CD4-positive, alpha-beta T cell treated with Interleukin-15 for 4 hours (primary cell): Measurements from ENCODE around the gene GLP2R.

Experiments used
- DNase-seq: peaks from one replicate; pipeline ENCODE4 v3.0.0-alpha.2; 2020; ENCODE audit warnings: low spot score

Gene GLP2R

DNA sequence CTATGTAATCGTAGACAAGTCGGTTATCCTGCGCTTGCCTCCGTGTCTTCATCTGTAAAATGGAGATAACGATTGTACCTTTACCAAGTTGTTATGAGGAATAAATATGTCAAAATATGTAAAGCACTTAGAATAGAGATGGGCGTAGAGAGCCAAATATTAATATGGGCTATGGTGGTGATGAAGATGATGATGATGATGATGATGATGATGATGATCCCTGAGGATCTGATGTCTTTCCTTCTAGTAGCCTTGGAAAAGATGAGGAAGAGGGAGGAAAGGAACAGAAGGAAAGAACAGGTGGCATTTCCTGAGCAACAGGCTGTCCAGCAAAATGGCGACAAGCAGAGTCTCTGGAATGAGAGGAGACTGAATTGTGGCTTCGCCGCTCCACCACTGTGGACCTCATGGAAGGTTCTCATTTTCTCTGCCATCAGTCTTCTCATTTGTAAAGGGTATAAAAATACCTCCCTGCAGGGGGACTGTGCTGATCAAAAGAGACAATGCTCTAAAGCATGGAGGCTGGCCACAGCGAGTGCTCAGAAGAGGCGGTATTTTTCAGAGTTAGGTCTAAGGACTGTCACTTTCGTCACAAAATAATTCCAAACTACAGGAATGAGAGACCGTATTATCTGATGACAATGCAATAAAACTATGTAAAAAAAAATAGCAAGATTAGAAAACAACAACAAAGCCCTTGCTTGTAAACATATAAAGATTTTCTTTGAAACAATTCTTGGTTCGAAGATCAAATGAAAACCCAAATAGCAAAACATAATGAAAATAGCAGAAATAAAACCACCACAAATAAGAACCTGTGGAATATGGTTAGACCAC is 96.5 kb downstream of the GLP2R start:
- no peak for DNase-seq

GRCh38 chr17:9924735-9925191 is 99.0 kb downstream of the GLP2R start:
- DNase-seq = peak; percentile 52

DNA sequence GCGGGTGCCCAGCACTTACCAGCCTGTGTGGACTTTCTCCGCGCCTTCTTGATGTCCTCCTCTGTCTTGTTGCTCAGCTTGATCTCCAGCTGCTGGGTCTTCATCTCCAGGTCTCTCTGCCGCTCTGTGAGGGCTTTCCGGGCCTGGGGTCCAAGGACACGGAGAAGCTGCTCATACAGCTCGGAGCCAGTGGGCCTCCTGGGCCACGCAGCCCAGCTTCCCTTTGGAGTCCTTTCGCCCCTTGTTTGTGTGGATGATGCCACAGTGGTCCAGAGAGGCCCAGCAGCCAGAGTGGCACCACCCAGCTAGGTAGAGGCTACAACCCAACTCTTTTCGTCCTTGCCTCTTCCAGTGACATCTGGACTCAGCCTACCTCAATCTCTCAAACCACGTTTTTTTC is 99.7 kb downstream of the GLP2R start:
- DNase-seq = no peak

GRCh38 chr17:9926150-9926804 is 100.6 kb downstream of the GLP2R start:
- no peak for DNase-seq

DNA sequence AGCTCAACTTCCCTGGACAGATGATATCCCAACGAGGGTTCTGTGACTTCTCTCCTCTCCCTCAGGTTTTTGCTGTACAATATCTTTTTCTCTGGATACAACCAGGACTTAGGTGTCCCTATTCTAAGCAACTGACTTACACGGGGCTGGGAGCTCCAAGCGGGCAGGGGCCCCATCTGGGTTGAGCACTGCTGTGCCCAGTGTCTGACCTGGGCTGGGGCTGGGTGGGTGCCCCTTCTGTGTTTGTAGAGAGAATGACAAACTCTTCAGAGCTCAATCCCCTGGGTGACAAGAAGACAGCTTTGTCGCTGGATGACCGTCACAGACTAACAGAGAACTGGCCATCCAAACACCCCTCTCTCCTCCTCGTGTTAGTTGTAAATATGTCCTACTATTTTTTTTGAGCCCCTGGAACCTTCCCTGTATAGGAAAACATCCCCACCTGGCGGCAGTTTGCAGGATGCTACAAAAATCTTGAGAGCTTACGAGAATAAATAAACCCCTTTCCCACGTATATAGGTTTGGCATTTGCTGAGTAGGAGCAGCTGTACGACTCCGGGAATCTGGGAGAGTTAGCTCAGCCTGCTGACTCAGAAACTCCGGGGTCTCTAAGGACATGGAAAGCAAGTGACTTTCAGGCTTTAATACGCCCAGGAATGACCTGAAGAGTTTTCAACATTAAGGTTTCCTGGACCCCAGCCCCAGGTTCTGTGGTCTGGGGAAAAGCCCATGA is 103.0 kb downstream of the GLP2R start:
- DNase-seq = no peak

DNA sequence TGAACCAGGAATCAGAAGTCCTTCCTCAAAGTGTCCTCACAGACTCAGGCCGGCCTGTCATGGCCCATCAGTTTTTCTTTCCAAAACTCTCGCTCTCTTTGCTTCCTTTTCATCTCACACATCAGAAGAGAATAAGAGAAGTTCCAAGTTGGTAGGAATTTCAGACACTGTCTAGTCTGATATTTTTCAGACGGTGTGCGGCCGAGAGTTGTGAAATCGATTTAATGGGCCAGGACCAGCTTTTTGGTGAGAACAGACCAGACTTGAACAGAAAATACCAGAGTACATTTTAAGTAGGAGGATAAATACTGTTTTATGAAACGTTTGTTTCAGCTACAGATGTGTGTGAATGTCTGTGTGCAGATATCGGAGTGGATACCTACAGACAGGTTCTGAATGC is 104.1 kb downstream of the GLP2R start:
- DNase-seq = no peak

GRCh38 chr17:9931144-9931741 is 105.5 kb downstream of the GLP2R start:
- no peak for DNase-seq

- no peak for DNase-seq
Observed at GRCh38 chr17:9932491-9932890, 106.8 kb downstream of the GLP2R start.

DNA sequence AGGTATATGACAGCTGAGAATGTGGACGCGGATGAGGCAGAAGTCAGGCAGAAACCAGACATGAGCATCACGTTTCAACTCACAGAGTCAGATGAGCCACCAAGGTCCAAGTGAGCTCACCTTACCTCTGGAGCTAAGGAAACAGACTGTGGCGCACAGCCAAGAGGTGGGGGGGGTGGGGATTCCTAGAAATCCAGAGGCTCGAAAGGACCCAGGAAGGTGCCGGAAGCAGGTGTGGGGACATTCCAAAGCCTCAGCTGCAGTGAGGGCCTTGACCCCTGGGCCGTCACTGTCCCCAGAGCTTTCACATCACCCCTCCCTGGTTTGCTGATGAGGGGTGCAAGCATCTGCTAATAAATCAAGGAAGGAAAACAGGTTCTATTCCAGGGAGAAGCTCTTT is 108.6 kb downstream of the GLP2R start:
- no peak for DNase-seq

- DNase-seq = no peak
Observed at GRCh38 chr17:9935408-9935807, 109.7 kb downstream of the GLP2R start.

DNA sequence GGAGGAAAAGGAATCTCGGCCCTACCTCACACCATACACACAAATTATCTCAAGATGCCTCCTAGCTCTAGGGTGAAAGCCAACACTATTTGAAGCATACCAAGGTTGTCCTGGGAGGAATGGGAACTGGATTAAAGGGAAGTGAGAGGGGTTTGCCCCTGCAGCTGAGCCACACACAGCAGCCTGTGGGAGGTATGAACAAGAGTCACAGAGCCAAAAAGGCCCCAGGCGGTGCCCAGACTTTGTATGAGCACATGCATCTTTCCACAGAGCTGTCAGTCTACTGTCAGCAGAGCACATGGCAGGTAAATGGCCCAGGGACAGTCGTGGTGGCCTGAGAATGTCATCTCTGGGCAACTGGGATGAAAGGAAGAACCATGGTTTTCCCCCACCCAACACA is 110.4 kb downstream of the GLP2R start:
- DNase-seq = no peak

DNA sequence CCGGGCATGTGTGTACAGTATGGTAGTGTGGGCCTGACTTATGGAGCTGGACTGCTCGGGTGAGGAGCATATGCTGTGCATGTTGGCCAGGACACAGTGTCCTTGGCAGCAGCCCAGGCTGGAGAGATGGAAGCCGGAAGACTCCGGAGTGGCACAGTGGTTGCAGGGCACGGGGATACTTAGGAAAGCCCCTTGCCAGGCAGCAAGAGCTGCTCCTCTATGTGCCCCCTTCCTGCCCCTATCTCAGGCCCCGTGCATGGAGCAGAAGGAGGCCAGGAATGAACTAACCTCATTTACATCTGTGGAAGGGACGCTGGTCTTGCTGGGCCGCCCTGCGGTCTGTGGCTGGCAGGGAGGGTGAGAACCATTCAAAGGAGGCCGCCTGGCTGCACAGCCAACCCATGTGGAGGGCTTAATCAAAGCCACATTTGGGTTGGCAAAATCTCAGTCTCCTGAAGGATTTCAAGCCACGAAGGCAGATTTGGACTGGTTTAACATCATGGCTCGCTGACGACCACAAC is 111.6 kb downstream of the GLP2R start:
- no peak for DNase-seq

DNA sequence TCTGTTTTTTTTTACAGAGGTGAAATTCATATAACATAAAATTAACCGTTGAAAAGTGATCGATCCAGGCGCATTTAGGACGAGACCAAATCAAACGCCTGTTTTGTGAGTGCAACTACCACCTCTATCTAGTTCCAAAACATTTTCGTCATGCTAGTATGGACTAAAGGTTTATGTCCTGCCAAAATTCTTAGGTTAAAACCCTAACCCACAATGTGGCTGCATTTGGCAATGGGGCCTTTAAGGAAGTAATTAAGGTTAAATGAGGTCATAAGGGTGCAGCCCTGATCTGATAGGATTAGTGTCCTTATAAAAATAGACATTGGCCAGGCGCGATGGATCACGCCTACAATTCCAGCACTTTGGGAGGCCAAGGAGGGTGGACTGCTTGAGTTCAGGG is 112.2 kb downstream of the GLP2R start:
- DNase-seq = no peak

GRCh38 chr17:9938764-9939163 is 113.0 kb downstream of the GLP2R start:
- DNase-seq = no peak

DNA sequence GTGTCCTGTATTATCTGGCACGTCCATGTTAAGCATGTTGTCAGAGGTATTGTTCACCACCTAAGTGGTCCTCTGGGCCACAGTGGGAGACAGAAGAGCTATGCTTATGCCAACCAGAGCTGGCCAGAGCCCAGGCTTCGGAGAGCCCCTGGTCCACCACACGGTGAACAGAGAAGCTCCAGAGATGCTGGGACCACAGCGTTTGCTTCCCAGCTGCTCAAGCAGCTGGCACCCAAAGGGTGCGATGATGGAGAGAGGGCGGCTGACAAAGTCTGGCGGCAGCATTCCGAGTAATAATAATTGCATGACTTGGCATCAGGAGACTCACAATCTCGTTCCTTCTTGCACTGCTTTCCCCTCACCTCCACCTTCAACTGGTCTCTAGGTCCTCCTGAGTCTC is 115.1 kb downstream of the GLP2R start:
- DNase-seq = no peak

DNA sequence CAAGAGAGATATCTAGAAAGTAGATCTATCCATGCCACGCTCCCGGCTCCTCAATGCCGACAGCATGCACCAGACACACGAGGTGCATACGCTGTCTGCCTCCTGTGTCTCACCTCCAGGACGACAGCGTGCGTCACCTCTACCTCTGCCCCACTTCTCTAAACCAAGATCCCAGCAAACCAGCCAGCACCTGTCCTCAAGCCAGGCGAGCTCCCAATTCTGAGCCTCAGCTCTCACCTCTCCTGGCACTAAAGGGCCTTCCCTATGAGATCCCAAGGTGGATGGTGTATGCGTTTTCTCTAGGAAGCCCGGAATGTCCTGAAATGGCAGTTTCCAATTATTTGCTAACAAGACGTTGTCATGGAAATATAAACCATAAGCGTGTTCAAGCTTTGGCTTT is 115.6 kb downstream of the GLP2R start:
- DNase-seq = no peak
